ENCODE measurements around the gene WDR54. TPM values are rescaled to one million over a fixed set of nuclear protein-coding genes. Genes with fewer than 3 reads are reported as not detected.

The WDR54 gene, protein sequence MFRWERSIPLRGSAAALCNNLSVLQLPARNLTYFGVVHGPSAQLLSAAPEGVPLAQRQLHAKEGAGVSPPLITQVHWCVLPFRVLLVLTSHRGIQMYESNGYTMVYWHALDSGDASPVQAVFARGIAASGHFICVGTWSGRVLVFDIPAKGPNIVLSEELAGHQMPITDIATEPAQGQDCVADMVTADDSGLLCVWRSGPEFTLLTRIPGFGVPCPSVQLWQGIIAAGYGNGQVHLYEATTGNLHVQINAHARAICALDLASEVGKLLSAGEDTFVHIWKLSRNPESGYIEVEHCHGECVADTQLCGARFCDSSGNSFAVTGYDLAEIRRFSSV
- total RNA-seq = 36.4 and 95.7 TPM in 2 replicates

GRCh38 chr2:74421221-74421870 lies at the start of gene WDR54, which contains the start of gene C2orf81:
TSS of gene WDR54 (plus strand) at chr2:74421730. CDS start at chr2:74422154, 424 bp downstream.
TSS of gene C2orf81 (minus strand) at chr2:74421619. CDS start at chr2:74421560, 59 bp downstream.

GRCh38 chr2:74379851-74380789 lies 41.4 kb upstream of the WDR54 start, which contains the start of gene DCTN1:
TSS of gene DCTN1 (minus strand) at chr2:74380311. CDS start at chr2:74380037, 274 bp downstream.

GRCh38 chr2:74441690-74442482 lies 20.4 kb downstream of the WDR54 start, which contains the start of gene RTKN:
TSS of gene RTKN (minus strand) at chr2:74441937. CDS start at chr2:74441816, 121 bp downstream.

GRCh38 chr2:74454654-74455511 lies 33.4 kb downstream of the WDR54 start, which contains the start of gene INO80B:
TSS of gene INO80B (plus strand) at chr2:74455087. CDS start at chr2:74455117, 30 bp downstream.

DNA sequence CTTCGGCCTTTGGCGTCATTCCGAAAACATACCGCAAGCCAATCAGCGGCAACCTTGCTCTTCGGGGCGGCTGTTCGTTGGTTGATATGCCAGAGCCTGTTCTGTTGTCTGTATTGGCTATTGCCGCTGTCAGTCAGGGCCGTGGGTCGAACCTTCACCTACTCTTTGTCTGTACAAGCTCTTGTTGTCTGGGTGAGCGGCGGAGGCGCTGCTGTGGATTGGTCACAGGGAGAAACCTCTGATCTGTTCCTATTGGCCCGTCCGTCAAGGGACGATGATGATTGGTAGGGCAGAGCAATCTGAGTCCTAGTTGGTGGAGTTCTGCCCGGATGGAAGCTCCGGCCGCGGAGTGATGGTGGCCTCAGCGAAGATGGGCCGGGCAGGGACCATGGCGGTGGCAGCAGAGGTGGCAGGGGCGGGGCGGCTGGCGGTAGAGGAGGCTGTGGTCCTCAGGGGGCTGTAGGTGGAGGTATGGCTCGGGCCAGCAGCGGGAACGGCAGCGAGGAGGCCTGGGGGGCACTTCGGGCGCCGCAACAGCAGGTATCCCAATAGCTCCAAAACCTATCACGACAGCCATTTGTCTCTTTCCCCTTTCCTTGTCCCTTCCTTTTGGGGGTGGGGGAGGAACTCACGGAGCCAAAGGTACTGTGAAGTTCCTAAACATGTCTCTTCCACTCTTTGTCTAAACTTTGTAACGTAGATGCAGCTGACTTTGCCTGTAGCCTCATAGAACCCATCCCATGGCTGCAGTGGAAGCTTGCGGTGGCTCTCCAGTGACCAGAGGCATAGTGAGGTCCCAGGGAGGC lies 36.8 kb downstream of the WDR54 start, which contains the start of gene WBP1:
WBP1 (plus strand) TSS at position 307 of the 806 bp plus-strand sequence; CDS start at position 472, 165 bp downstream.

DNA sequence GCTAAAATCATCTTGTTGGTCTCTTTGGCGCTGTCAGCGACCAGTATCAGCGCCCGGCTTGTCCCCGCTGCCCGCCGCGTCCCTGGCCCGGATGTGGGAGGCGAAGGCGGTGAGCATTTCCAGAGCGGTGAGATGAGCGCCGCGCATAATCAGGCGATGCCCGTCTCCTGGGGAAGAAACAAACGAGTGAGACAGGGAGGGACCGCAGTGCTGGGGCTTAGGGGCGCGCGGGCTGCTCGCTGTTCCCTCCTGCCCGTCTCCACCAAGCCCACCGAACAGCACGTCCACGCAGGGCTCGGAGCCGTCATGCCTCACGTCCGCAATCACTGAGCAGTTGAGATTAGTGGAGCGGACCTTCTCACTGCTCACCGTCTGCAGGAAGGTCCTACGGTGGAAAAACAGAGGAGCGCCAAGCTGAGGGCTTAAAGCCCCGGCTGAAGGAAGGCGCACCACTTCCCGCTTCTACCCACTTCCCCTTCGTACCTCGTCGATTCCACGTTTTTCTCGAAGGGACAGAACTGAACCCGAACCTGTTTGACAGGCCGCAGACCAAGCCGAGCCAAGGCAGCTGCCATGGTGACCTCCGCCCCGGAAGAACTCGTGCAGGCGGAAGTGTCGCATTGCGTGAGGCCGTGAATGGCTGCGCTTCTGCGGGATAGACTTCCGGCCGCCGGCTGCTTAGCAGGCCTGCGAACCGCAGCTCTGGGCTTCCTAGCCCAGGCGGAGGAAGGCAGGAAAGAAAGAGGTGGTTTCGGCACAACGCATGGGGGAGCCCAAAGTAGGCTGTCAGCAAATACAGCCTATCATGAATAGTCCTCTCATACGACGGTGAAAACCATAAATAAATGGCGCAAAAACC lies 50.8 kb downstream of the WDR54 start, which contains the start of gene MRPL53:
MRPL53 (minus strand) TSS at position 595 of the 859 bp plus-strand sequence; CDS start at position 575, 20 bp downstream.

Other genes with a start within 250 kb of the WDR54 start
- 92.5 and 104 TPM in 2 replicates for gene MOB1A, start 242.9 kb upstream of the WDR54 start, total RNA-seq
- 65.9 and 155 TPM in 2 replicates for gene MTHFD2, start 223.1 kb upstream of the WDR54 start, total RNA-seq
- gene SLC4A5, start 78.3 kb upstream of the WDR54 start, total RNA-seq = under 0.01 and 0.44 TPM in 2 replicates
- 200 and 311 TPM in 2 replicates for gene DCTN1, start 41.4 kb upstream of the WDR54 start, total RNA-seq
- gene C2orf81, start 111 bp upstream of the WDR54 start, total RNA-seq = 1.5 and 2.0 TPM in 2 replicates
- 22.3 and 24.0 TPM in 2 replicates for gene RTKN, start 20.2 kb downstream of the WDR54 start, total RNA-seq
- 14.1 and 16.0 TPM in 2 replicates for gene INO80B, start 33.4 kb downstream of the WDR54 start, total RNA-seq
- gene WBP1, start 36.7 kb downstream of the WDR54 start, total RNA-seq = 36.4 and 87.2 TPM in 2 replicates
- 62.1 and 68.0 TPM in 2 replicates for gene MOGS, start 43.7 kb downstream of the WDR54 start, total RNA-seq
- gene MRPL53, start 51.0 kb downstream of the WDR54 start, total RNA-seq = 47.3 and 48.0 TPM in 2 replicates
- gene CCDC142, start 61.3 kb downstream of the WDR54 start, total RNA-seq = 25.9 and 27.6 TPM in 2 replicates
- 11.6 and 19.6 TPM in 2 replicates for gene TTC31, start 61.4 kb downstream of the WDR54 start, total RNA-seq
- 3.1 and 6.3 TPM in 2 replicates for gene LBX2, start 77.9 kb downstream of the WDR54 start, total RNA-seq
- gene PCGF1, start 86.0 kb downstream of the WDR54 start, total RNA-seq = 21.2 and 25.5 TPM in 2 replicates
- gene TLX2, start 92.7 kb downstream of the WDR54 start, total RNA-seq = 0.58 and 0.83 TPM in 2 replicates
- under 0.01 and 0.29 TPM in 2 replicates for gene DQX1, start 104.5 kb downstream of the WDR54 start, total RNA-seq
- 57.6 and 90.3 TPM in 2 replicates for gene AUP1, start 108.0 kb downstream of the WDR54 start, total RNA-seq
- 38.1 and 50.4 TPM in 2 replicates for gene HTRA2, start 108.2 kb downstream of the WDR54 start, total RNA-seq
- gene LOXL3, start 132.2 kb downstream of the WDR54 start, total RNA-seq = 27.3 and 53.9 TPM in 2 replicates
- gene DOK1, start 133.0 kb downstream of the WDR54 start, total RNA-seq = 27.3 and 50.4 TPM in 2 replicates
- not detected in 2 replicates for gene M1AP, start 226.6 kb downstream of the WDR54 start, total RNA-seq
- gene SEMA4F, start 232.5 kb downstream of the WDR54 start, total RNA-seq = 10.2 and 18.4 TPM in 2 replicates